Hepatocyte (in vitro differentiated cells): Measurements from ENCODE around the gene HACD2. TPM values are rescaled to one million over a fixed set of nuclear protein-coding genes. Genes with fewer than 3 reads are reported as not detected.

ENCODE experiments used
- DNase-seq: peaks from one replicate; pipeline ENCODE4 v3.0.0-alpha.2; 2016; ENCODE audit warnings: low spot score
- H2AFZ ChIP-seq: fragments of 200-600 bp; sonication (generic); 2 replicates; pipeline ENCODE4 v1.6.0; 2016; ENCODE audit warnings: antibody characterized with exemption, mild to moderate bottlenecking
- H3K27ac ChIP-seq: fragments of 200-600 bp; sonication (generic); 2 replicates; pipeline ENCODE4 v1.5.1; 2016; ENCODE audit warnings: mild to moderate bottlenecking
- H3K27me3 ChIP-seq: fragments of 200-600 bp; sonication (generic); 2 replicates; pipeline ENCODE4 v1.6.1; 2016
- H3K36me3 ChIP-seq: fragments of 200-600 bp; sonication (generic); replicated peaks from 2 replicates; pipeline ENCODE4 v1.5.1; 2016; ENCODE audit warnings: low read depth; ENCODE audit not compliant: insufficient read depth
- H3K4me1 ChIP-seq: fragments of 200-600 bp; sonication (generic); 2 replicates; pipeline ENCODE4 v1.5.1; 2016; ENCODE audit warnings: mild to moderate bottlenecking, moderate library complexity; ENCODE audit not compliant: insufficient read depth
- H3K4me2 ChIP-seq: fragments of 200-600 bp; sonication (generic); 2 replicates; pipeline ENCODE4 v1.6.0; 2016
- H3K4me3 ChIP-seq: fragments of 200-600 bp; sonication (generic); 2 replicates; pipeline ENCODE4 v1.5.1; 2016; ENCODE audit warnings: mild to moderate bottlenecking
- H3K79me2 ChIP-seq: fragments of 200-600 bp; sonication (generic); 2 replicates; pipeline ENCODE4 v1.6.0; 2017; ENCODE audit warnings: mild to moderate bottlenecking
- H3K9me2 ChIP-seq: fragments of 200-600 bp; sonication (generic); replicated peaks from 2 replicates; pipeline ENCODE4 v1.6.0; 2017; ENCODE audit warnings: mild to moderate bottlenecking; ENCODE audit not compliant: insufficient read depth
- H3K9me3 ChIP-seq: fragments of 200-600 bp; sonication (generic); 2 replicates; pipeline ENCODE4 v1.5.1; 2016; ENCODE audit warnings: low read depth, mild to moderate bottlenecking
- H4K20me1 ChIP-seq: fragments of 200-600 bp; sonication (generic); 2 replicates; pipeline ENCODE4 v1.6.0; 2016; ENCODE audit warnings: mild to moderate bottlenecking; ENCODE audit not compliant: insufficient read depth, poor library complexity, severe bottlenecking
- CTCF ChIP-seq: fragments of 200-600 bp; sonication (generic); IDR thresholded peaks from 2 replicates; pipeline ENCODE4 v1.5.1; 2016; ENCODE audit warnings: antibody characterized with exemption, mild to moderate bottlenecking; ENCODE audit not compliant: poor library complexity
- EZH2 ChIP-seq: fragments of 200-600 bp; sonication (generic); IDR thresholded peaks from 2 replicates; pipeline ENCODE4 v1.6.1; 2016; ENCODE audit warnings: antibody characterized with exemption, mild to moderate bottlenecking, borderline replicate concordance
- EZH2phosphoT487 ChIP-seq: fragments of 200-600 bp; sonication (generic); IDR thresholded peaks from one replicate; pipeline ENCODE4 v1.6.1; 2018; ENCODE audit warnings: antibody characterized with exemption, mild to moderate bottlenecking, low read depth, moderate library complexity; ENCODE audit not compliant: unreplicated experiment, severe bottlenecking
- WGBS: methylation state at CpG from one replicate; pipeline ENCODE4 v1.1.6; 2016; ENCODE audit warnings: low lambda C conversion rate; ENCODE audit errors: missing lambda C conversion rate; 5-methylcytosine and 5-hydroxymethylcytosine counted together
- polyA plus RNA-seq: library from polyadenylated mRNA; unstranded; fragments of >200 nt; fragmentation: Nextera tagmentation; extraction: Ambion mirVana; gene quantifications from 2 replicates; pipeline ENCODE4 v1.2.1, GENCODE V29; 2016
- total RNA-seq: library from RNA; depleted of rRNA; stranded (reverse); fragments of >200 nt; gene quantifications from 2 replicates; pipeline ENCODE4 v1.2.3, GENCODE V29; 2014

HACD2 gene
- total and polyA plus RNA-seq, 2 experiments from 2014 or later: 31.8 to 64.3 TPM

DNA sequence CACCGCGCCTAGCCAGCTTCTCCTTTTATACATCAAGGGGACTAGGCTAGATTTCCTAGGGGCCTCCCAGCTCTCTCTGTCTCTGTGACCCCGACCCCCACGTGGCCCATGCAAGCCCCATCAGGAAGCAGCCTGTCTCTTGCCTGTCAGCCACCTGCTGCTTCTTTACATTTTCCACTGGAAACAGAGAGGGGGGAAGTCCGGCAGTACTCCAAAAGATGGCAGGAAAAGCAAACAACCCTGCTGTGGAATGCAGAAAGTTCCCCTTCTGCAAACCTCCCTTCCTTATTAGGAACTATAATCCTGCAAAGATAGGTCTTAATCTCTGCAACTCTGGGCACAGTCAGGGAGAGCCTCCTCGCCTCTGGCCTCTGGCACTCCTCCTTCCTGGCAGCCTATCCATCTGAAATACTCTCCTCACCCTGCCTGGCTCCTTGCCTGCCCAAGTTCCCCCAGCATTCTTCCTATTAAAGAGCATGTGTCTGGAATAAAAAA lies 47.4 kb upstream of the HACD2 start:
- Histone ChIP-seq H3K9me3 (no peaks in the 10 kb centered on the region), H2AFZ (no peak overlapping the region), H3K79me2 (no peaks in the 10 kb centered on the region), H3K36me3 (no peaks in the 10 kb centered on the region), H3K27me3 (no peaks in the 10 kb centered on the region), H3K27ac (peak overlapping the region; percentile 37), H3K4me3 (no peak overlapping the region), H3K4me1 (peaks cover 24% of the 10 kb centered on the region), H4K20me1 (no peaks in the 10 kb centered on the region), H3K9me2 (no peaks in the 10 kb centered on the region), H3K4me2 (no peak overlapping the region)
- TF ChIP-seq EZH2 (no peak), CTCF (no peak), EZH2phosphoT487 (no peak)
- peak; percentile 48 for DNase-seq
- WGBS: 51% methylated on average over 6 of the region's 6 CpGs

DNA sequence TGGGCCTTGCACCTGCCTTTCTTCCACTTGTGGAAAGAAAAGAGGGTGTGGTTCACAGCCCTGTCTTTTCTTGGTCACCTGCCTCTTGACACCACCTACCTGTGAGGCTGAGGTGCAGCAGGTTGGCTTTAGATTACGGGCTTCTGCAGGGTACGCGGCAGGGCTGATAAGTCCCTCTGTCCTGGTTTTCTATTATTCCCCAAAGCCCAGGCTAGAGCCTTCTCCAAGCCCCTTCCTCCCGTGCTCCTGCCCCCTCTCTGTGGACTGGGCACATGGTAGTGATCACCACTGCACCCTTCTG lies 44.8 kb upstream of the HACD2 start:
- WGBS: 80% methylated on average over 4 of the region's 4 CpGs
- Histone ChIP-seq H3K27me3 (no peaks in the 10 kb centered on the region), H2AFZ (no peak overlapping the region), H4K20me1 (no peaks in the 10 kb centered on the region), H3K9me2 (no peaks in the 10 kb centered on the region), H3K4me2 (no peak overlapping the region), H3K9me3 (no peaks in the 10 kb centered on the region), H3K36me3 (no peaks in the 10 kb centered on the region), H3K79me2 (no peaks in the 10 kb centered on the region), H3K4me1 (peaks cover 15% of the 10 kb centered on the region), H3K4me3 (no peak overlapping the region), H3K27ac (no peak overlapping the region)
- no peak for DNase-seq
- TF ChIP-seq EZH2 (no peak), CTCF (no peak), EZH2phosphoT487 (no peak)

DNA sequence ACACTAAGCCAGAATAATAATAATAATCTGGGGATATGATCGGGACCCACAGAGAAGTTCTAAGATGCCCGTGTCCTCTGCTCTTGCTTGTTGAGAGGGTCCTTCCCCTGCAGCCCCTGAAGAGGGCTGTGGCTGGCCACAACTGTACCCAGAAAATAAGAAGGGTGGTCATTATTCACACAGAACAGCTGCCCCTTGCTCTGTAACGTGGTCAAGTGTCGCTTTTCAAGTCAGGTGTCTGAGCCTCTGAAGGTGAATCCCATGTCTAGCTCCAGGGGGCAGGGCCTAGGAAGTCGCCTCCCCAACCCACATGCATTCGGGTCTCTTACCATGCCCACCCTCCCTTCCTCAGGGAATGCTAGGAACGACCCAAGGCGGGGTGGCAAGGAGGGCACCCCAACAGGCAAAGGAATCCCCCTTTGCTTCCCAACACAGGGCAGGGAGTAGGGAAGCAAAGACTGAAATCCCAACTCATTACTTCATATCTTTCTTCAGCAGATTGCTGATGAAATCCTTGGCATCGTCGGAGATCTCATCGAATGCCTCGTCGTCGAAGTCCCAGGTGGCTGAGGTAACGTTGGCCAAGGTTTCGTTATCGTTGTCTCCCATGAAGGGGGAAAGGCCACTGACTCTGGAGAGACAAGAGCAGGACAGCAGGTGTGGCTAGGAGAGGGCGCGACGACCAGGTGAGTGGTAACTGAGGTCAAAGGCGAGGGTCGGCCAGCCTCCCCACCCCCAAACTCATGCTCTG lies 44.3 kb upstream of the HACD2 start:
- Histone ChIP-seq H4K20me1 (no peaks in the 10 kb centered on the region), H3K79me2 (no peaks in the 10 kb centered on the region), H3K36me3 (no peaks in the 10 kb centered on the region), H3K4me3 (no peak overlapping the region), H2AFZ (no peak overlapping the region), H3K9me2 (no peaks in the 10 kb centered on the region), H3K4me2 (no peak overlapping the region), H3K27me3 (no peaks in the 10 kb centered on the region), H3K27ac (no peak overlapping the region), H3K9me3 (no peaks in the 10 kb centered on the region), H3K4me1 (peaks cover 15% of the 10 kb centered on the region)
- DNase-seq: no peak
- WGBS: 97% methylated on average over 22 of the region's 22 CpGs
- no peak for TF ChIP-seq EZH2
- TF ChIP-seq CTCF: no peak
- no peak for TF ChIP-seq EZH2phosphoT487
